GM18505 (cell line): ENCODE measurements around the gene RMND5A.

ENCODE experiments used
- ATAC-seq: cut with Tn5 transposase; IDR thresholded peaks from one replicate; pipeline ENCODE4 v1.9.1; 2021; ENCODE audit not compliant: unreplicated experiment
- POLR2A ChIP-seq: IDR thresholded peaks from 4 replicates; pipeline ENCODE4 v1.6.1; 2011; ENCODE audit warnings: borderline replicate concordance; ENCODE audit not compliant: insufficient read depth, insufficient read length; ENCODE audit errors: extremely low read depth

The RMND5A gene

GRCh38 chr2:86744152-86744551, 24.1 kb downstream of the RMND5A start:
- ATAC-seq, result no peak
- no peak for TF ChIP-seq POLR2A

DNA sequence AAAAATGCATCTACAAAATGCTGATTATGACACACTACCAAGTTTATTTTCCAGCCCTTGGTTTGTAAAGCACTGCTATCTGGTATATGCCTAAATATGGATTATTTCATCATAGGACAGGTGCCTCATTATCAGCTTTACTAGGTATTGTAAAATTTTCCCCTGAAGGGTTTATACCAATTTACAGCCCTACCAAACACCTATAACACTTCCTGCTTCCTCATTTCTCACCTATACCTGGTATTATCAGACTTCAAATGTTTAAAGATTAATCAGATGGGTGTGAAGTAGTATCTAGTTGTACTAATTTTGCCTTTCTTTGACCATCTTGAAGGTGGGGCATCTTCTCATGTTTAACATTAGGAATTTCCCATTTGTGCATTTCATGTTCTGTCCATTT, 26.8 kb downstream of the RMND5A start:
- no peak for TF ChIP-seq POLR2A
- ATAC-seq, result no peak

DNA sequence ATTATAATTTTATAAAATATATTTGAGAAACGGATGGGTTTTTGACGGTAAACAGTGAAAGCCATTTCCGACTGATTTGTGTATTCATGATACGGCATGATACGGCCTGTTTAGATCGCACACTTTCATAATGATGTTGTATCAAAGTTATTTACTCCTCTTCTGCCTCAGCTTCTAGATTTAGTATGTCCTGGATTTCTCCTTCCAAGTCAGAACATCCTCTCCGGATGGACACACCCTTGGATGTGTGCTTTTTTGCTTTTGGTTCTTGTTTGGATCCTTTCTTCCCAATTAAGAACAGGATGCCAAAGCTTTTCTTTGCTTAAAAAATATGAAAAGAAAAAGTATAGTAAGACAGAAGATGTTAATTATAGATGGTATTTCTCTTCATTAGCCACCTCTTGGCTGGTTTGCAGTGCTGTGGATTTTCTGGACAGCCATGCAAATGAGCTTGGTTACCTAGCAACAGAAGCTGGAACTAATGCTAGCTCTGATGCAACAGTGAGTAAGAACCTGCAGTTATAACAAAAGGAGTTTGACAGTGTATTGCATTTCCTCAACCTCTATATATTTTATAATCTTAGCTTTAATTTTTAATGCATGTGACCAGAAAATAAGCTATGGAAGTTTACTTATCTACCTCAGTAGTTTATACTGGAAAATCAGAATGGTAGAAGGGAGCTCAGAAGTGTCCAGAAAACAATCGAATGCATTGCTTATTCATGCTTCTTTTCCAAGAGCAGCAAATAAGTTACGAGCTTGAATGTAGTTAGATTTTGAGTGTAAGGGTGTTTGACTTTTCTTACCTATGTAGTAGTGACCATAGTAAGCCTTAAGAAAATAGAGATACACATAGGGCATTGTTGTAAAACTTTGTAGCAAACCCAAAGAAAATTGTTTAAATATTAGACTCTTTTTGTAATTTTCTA, 27.9 kb downstream of the RMND5A start:
- TF ChIP-seq POLR2A, result no peak

DNA sequence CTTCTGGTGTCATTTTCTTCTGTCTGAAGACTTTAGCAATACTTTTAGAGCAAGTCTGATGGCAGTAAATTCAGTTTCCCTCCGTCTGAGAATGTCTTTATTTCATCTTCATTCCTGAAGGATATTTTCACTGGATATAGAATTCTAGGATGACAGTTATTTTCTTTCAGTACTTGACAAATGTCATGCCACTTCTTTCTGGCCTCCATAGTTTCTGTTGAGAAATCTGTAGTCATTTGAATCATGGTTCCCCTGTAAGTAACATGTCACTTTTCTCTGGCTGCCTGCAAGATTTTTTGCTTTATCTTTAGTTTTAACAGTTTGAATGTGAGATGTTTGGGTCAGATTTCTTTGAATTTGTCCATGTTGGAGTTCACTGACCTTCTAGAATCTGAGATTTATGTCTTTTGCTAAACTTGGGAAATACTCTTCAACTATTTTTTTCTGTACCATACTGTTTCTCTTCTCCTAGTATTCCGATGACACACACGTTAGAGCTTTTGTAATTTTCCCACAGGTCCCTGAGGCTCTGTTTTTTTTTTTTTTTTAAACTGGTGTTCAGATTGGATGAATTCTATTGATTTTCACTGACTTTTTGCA, 30.2 kb downstream of the RMND5A start:
- no peak for TF ChIP-seq POLR2A
- no peak for ATAC-seq

More for the DNA sequence above, 27.9 kb downstream of the RMND5A start:
- ATAC-seq, result no peak

GRCh38 chr2:86751778-86752177, 31.7 kb downstream of the RMND5A start:
- ATAC-seq, result no peak
- TF ChIP-seq POLR2A, result no peak

DNA sequence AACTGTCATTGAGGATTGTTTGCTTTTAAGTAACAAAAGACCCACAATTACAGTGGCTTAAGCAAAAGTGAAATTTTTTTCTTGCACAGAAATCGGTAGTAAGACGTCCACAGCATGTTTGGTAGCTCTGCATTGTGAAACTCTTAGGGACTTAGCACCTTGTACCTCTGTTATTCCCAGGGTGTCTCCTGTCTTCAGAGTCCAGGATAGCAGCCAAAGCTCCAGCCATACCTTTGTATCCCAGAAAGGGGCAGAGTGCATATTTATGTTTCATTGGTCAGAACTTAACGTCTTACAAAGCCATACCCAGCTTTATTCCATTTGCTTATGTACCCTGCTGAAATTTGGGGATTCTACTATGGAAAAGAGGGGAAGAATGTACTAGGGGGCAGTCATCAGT, 32.8 kb downstream of the RMND5A start:
- no peak for TF ChIP-seq POLR2A
- no peak for ATAC-seq

DNA sequence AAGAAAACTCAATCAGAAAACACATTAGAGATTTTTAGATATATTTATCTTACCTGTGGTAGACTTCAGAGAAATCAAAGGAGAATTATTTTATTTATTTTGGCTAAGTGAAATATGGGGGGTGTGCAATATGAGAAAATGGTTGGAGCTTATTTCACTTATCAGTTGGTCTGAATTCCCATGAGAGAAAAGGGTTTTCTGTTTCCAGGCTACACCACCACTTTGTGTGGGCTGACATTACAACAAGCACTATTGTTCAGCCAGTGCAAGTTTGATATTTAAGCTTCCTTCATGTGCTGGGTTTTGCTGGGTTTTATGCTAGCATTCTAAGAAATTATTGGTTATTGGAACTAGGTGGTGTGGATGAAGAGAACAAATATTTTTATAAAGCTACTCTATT, 33.5 kb downstream of the RMND5A start:
- no peak for ATAC-seq
- no peak for TF ChIP-seq POLR2A

GRCh38 chr2:86758405-86758804, 38.3 kb downstream of the RMND5A start:
- no peak for ATAC-seq
- TF ChIP-seq POLR2A, result no peak

DNA sequence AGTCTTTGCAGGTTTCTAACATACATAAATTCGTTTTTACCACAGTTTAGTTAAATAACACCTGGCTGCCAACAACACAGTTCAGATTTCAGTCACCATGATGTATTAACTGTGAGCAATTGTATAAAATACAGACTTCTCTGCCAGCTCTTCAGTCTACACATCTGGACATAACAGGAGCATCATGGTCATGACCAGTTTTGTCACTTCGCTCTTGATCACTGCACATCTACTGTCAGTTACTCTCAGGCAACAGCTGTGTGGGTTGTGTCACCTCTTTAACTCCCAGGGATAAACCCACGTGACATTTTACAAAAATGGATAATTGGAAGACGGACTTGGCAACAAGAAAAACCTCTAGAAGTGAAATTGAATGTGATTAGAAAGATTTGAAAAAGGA, 40.3 kb downstream of the RMND5A start:
- ATAC-seq, result no peak
- TF ChIP-seq POLR2A, result no peak

GRCh38 chr2:86764661-86765309, 44.7 kb downstream of the RMND5A start:
- no peak for TF ChIP-seq POLR2A
- ATAC-seq, result no peak

DNA sequence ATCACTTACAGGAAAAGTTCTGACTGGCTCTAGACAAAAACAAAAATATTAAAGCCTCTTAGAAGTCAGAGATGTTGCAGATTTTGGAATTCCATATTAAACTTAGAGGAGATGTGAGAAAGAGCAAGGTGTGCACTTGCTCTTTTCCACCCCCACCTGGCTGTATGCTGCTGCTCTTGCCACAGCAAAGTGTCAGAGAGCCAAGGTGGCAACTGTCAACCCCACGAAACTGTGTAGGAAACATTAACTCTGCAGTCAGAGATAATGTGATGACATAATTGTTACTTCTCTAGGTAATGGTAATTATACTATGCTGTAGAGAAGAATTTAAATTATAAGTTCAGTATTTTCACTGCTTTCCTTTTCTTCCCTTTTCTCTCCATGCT, 45.2 kb downstream of the RMND5A start:
- TF ChIP-seq POLR2A, result no peak
- ATAC-seq, result no peak

GRCh38 chr2:86768189-86768949, 48.3 kb downstream of the RMND5A start:
- no peak for ATAC-seq
- no peak for TF ChIP-seq POLR2A

DNA sequence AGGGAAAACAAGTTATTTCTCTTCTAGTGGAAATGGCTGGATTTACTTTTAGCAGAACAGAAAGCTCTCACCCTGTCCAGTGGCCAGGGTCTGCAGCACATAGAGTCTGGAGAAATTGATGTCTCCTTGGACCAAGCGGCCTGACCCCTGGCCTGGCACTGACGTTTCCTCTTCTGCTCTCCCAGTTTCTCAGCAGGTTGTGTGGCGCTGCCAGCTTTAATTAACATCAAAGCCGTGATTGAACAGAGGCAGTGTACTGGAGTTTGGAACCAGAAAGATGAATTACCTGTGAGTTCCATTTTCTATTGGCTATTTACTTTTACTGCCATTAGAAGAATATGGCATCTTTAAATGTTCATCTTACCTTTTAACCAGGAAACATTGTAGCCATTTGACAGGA, 49.7 kb downstream of the RMND5A start:
- TF ChIP-seq POLR2A, result no peak

More for the DNA sequence above, 49.7 kb downstream of the RMND5A start:
- ATAC-seq, result no peak
